Thyroid gland (tissue), 4 donors: ENCODE results near the gene ZNF766. TPM values are rescaled to one million over a fixed set of nuclear protein-coding genes. Genes with fewer than 3 reads are reported as not detected.

ENCODE experiments used
- DNase-seq, 2 donors: peaks; one replicate each; pipeline ENCODE4 v3.0.0-alpha.2; 2019
- H3K27ac ChIP-seq, 3 donors: fragments of 200-600 bp; sonication (generic); 1 replicate in 2 of 3; 2 replicates in 1 of 3; pipeline ENCODE4 v1.5.1; 2016 to 2019; ENCODE audit warnings: mild to moderate bottlenecking in 1 of 3, moderate library complexity in 1 of 3
- H3K27me3 ChIP-seq: fragments of 200-600 bp; sonication (generic); one replicate; pipeline ENCODE4 v1.5.1; 2019
- H3K36me3 ChIP-seq, 2 donors: fragments of 200-600 bp; sonication (generic); one replicate each; pipeline ENCODE4 v1.5.1; 2016 to 2019
- H3K4me1 ChIP-seq, 2 donors: fragments of 200-600 bp; sonication (generic); one replicate each; pipeline ENCODE4 v1.5.1; 2017 to 2019
- H3K4me3 ChIP-seq, 3 donors: fragments of 200-600 bp; sonication (generic); replicated peaks in 1 of 3; 1 replicate in 2 of 3; 2 replicates in 1 of 3; pipeline ENCODE4 v1.5.1; 2016; ENCODE audit warnings: mild to moderate bottlenecking in 1 of 3
- H3K9me3 ChIP-seq: fragments of 200-600 bp; sonication (generic); one replicate; pipeline ENCODE4 v1.5.1; 2017
- CTCF ChIP-seq, 6 experiments: fragments of 200-600 bp in 3 of 6; fragments of 450-650 bp in 3 of 6; sonication (generic) in 3 of 6; IDR thresholded peaks; one replicate each; pipeline ENCODE4 v1.5.1; 2016 to 2019; ENCODE audit warnings: antibody characterized with exemption in 6 of 6, mild to moderate bottlenecking in 2 of 6, inconsistent platforms in 1 of 6, moderate library complexity in 1 of 6
- POLR2A ChIP-seq, 2 donors: fragments of 450-650 bp; IDR thresholded peaks; one replicate each; pipeline ENCODE4 v1.6.1; 2017; ENCODE audit warnings: antibody characterized with exemption in 2 of 2, mild to moderate bottlenecking in 2 of 2, moderate library complexity in 1 of 2
- WGBS, 2 donors: methylation state at CpG; one replicate each; pipeline ENCODE4 v1.1.5; 2017; 5-methylcytosine and 5-hydroxymethylcytosine counted together
- intact Hi-C: fragments of 100-400 bp; cut with DNase I; formaldehyde crosslinking; loops from one replicate; pipeline ENCODE4 v1.15.1; 2023
- total RNA-seq, 4 donors: library from RNA; depleted of rRNA; stranded (reverse); fragments of >200 nt; gene quantifications; one replicate each; pipeline ENCODE4 v1.2.3, GENCODE V29; 2016

The ZNF766 gene
- total RNA-seq: 10 to 100 TPM; 13.2 to 26.5 (median 16.1) TPM

- Histone ChIP-seq H3K27ac (peak within 1 kb of the TSS; percentile 86 to 92 (median 88)), H3K9me3 (no peaks in the 10 kb centered on the region), H3K4me3 (peak within 1 kb of the TSS; percentile 64 to 95 (median 77)), H3K36me3 (no peaks in the 10 kb centered on the region), H3K27me3 (no peaks in the 10 kb centered on the region), H3K4me1 (peaks cover 17% of the 10 kb centered on the region in 2 donors)
- WGBS, 2 donors: 0% methylated on average over 30 to 49 of the region's 70 CpGs
- intact Hi-C loops: no loop called here
- TF ChIP-seq CTCF (IDR thresholded peaks at IDR 0.05) (no peak), POLR2A (IDR thresholded peaks at IDR 0.05) (peak in 1 of 2 donors; percentile 92)
- peak; percentile 98 to 99 for DNase-seq
These were observed at the start of gene ZNF766 for GRCh38 chr19:52269338-52270261. TSS of gene ZNF766 (plus strand) at chr19:52269587. CDS start at chr19:52269614, 27 bp downstream.

GRCh38 chr19:52219611-52220010 lies 49.8 kb upstream of the ZNF766 start:
- Histone ChIP-seq H3K27ac (no peak overlapping the region), H3K4me1 (no peaks in the 10 kb centered on the region), H3K27me3 (no peaks in the 10 kb centered on the region), H3K9me3 (no peaks in the 10 kb centered on the region), H3K4me3 (no peak overlapping the region), H3K36me3 (peaks cover 94 to 97% of the 10 kb centered on the region in 2 donors)
- intact Hi-C loops: no loop called here
- 90 to 99% methylated on average over 7 to 8 of the region's 8 CpGs for WGBS, 2 donors
- no peak for TF ChIP-seq CTCF (IDR thresholded peaks at IDR 0.05)
- no peak for TF ChIP-seq POLR2A (IDR thresholded peaks at IDR 0.05)
- no peak for DNase-seq

GRCh38 chr19:52221031-52221430 lies 48.4 kb upstream of the ZNF766 start:
- H3K4me3 ChIP-seq: no peak overlapping the region
- intact Hi-C loops: no loop called here
- 98 to 99% methylated on average over 6 of the region's 6 CpGs for WGBS, 2 donors
- DNase-seq: no peak
- H3K9me3 ChIP-seq: no peaks in the 10 kb centered on the region
- no peak for TF ChIP-seq CTCF (IDR thresholded peaks at IDR 0.05)
- TF ChIP-seq POLR2A (IDR thresholded peaks at IDR 0.05): no peak
- H3K27ac ChIP-seq: no peak overlapping the region
- H3K4me1 ChIP-seq: no peaks in the 10 kb centered on the region
- H3K27me3 ChIP-seq: no peaks in the 10 kb centered on the region
- H3K36me3 ChIP-seq: peaks cover 90 to 92% of the 10 kb centered on the region in 2 donors

GRCh38 chr19:52221831-52222375 lies 47.5 kb upstream of the ZNF766 start:
- DNase-seq: no peak
- no peak overlapping the region for H3K27ac ChIP-seq
- no peaks in the 10 kb centered on the region for H3K4me1 ChIP-seq
- H3K27me3 ChIP-seq: no peaks in the 10 kb centered on the region
- WGBS, 2 donors: 93 to 97% methylated on average over 7 of the region's 7 CpGs
- intact Hi-C loops: no loop called here
- H3K9me3 ChIP-seq: no peaks in the 10 kb centered on the region
- H3K36me3 ChIP-seq: peaks cover 90 to 92% of the 10 kb centered on the region in 2 donors
- H3K4me3 ChIP-seq: no peak overlapping the region
- TF ChIP-seq CTCF (IDR thresholded peaks at IDR 0.05): no peak
- no peak for TF ChIP-seq POLR2A (IDR thresholded peaks at IDR 0.05)

GRCh38 chr19:52224211-52224610 lies 45.2 kb upstream of the ZNF766 start:
- no peak for TF ChIP-seq CTCF (IDR thresholded peaks at IDR 0.05)
- TF ChIP-seq POLR2A (IDR thresholded peaks at IDR 0.05): no peak
- H3K27ac ChIP-seq: no peak overlapping the region
- WGBS, 2 donors: 91 to 96% methylated on average over 5 of the region's 5 CpGs
- no peak for DNase-seq
- peaks cover 82 to 88% of the 10 kb centered on the region in 2 donors for H3K36me3 ChIP-seq
- H3K27me3 ChIP-seq: no peaks in the 10 kb centered on the region
- no peak overlapping the region for H3K4me3 ChIP-seq
- H3K9me3 ChIP-seq: no peaks in the 10 kb centered on the region
- intact Hi-C loops: no loop called here
- no peaks in the 10 kb centered on the region for H3K4me1 ChIP-seq
